ENCODE data around the gene DHDH.
"Not testable (repeated sequence)": the region's sequence is repeated elsewhere in the genome, so short reads cannot be mapped to it uniquely, and the experiment has no call there.

The DHDH gene

GRCh38 chr19:48918071-48918470 is 15.4 kb upstream of the DHDH start:
- no peak for DNase-seq

GRCh38 chr19:48918801-48919247 is 14.7 kb upstream of the DHDH start:
- no peak for DNase-seq

GRCh38 chr19:48919271-48919670 is 14.2 kb upstream of the DHDH start:
- not testable (repeated sequence) for DNase-seq

- DNase-seq, result no peak
These were observed 12.6 kb upstream of the DHDH start for GRCh38 chr19:48920949-48921348.

- DNase-seq, result no peak
These were observed 11.6 kb upstream of the DHDH start for GRCh38 chr19:48921721-48922500.

GRCh38 chr19:48922548-48923490 is 10.7 kb upstream of the DHDH start:
- no peak for DNase-seq

- DNase-seq, result no peak
These were observed 8.2 kb upstream of the DHDH start for GRCh38 chr19:48925240-48925843.

- DNase-seq, result not testable (repeated sequence)
These were observed 7.6 kb upstream of the DHDH start for GRCh38 chr19:48925890-48926289.

GRCh38 chr19:48926909-48927308 is 6.6 kb upstream of the DHDH start:
- DNase-seq, result no peak

GRCh38 chr19:48927692-48928091 is 5.8 kb upstream of the DHDH start:
- not testable (repeated sequence) for DNase-seq

GRCh38 chr19:48928164-48929025 is 5.1 kb upstream of the DHDH start:
- DNase-seq, result no peak

GRCh38 chr19:48934837-48935236 is 1.3 kb downstream of the DHDH start:
- DNase-seq, result no peak

GRCh38 chr19:48935864-48936263 is 2.4 kb downstream of the DHDH start:
- DNase-seq, result no peak

- no peak for DNase-seq
These were observed 4.8 kb downstream of the DHDH start for GRCh38 chr19:48938256-48938655.

GRCh38 chr19:48940902-48941301 is 7.4 kb downstream of the DHDH start:
- no peak for DNase-seq

- DNase-seq, result no peak
These were observed 9.6 kb downstream of the DHDH start for GRCh38 chr19:48943081-48943480.

- no peak for DNase-seq
These were observed 11.9 kb downstream of the DHDH start for GRCh38 chr19:48945415-48945814.

GRCh38 chr19:48945817-48946216 is 12.3 kb downstream of the DHDH start:
- DNase-seq, result no peak

GRCh38 chr19:48946463-48947257 is 13.2 kb downstream of the DHDH start:
- no peak for DNase-seq

GRCh38 chr19:48947258-48947542 is 13.7 kb downstream of the DHDH start:
- DNase-seq, result no peak

- no peak for DNase-seq
These were observed 16.7 kb downstream of the DHDH start for GRCh38 chr19:48950159-48950558.

Measured in NCI-H2171 (cell line).